IMR-90 (cell line): ENCODE results near the gene LAMB1. TPM values are rescaled to one million over a fixed set of nuclear protein-coding genes. Genes with fewer than 3 reads are reported as not detected.

Experiments
- ATAC-seq: fragments of 200-7000 bp; cut with Tn5 transposase; 2 replicates; pipeline ENCODE4 v1.9.1; 2020; ENCODE audit warnings: low read depth, mild to moderate bottlenecking, moderate library complexity
- BruUV-seq: library from RNA; stranded (reverse); fragments of 400-500 nt; replicated peaks from 2 replicates; lab custom pipeline; 2021; lab: Mats Ljungman, UMichigan
- CTCF ChIA-PET: fragments of 300-600 bp; formaldehyde crosslinking; extraction: SDS; loops from one replicate; lab custom pipeline; 2021; ENCODE audit warnings: antibody characterized with exemption; lab: Yijun Ruan, JAX
- POLR2A ChIA-PET: fragments of 300-600 bp; sonication (Branson Sonifier 250); formaldehyde crosslinking; loops from one replicate; lab custom pipeline; 2022; ENCODE audit warnings: antibody characterized with exemption; ENCODE audit not compliant: unreplicated experiment; lab: Charles Lee
- DNase-seq: peaks from one replicate; pipeline ENCODE4 v3.0.0; 2013
- H2AFZ ChIP-seq: replicated peaks from 2 replicates; pipeline ENCODE3; 2013; ENCODE audit warnings: low read length, mild to moderate bottlenecking; ENCODE audit not compliant: poor library complexity
- H2AK5ac ChIP-seq: 2 replicates; pipeline ENCODE4 v1.6.1; 2013; ENCODE audit warnings: low read depth, low read length, inconsistent platforms
- H2AK9ac ChIP-seq: replicated peaks from 2 replicates; pipeline ENCODE3; 2013; ENCODE audit warnings: mild to moderate bottlenecking, low read depth, low read length, moderate library complexity; ENCODE audit not compliant: poor library complexity
- H2BK120ac ChIP-seq: 2 replicates; pipeline ENCODE4 v1.6.1; 2013; ENCODE audit warnings: low read depth, low read length, inconsistent platforms
- H2BK15ac ChIP-seq: 3 replicates; pipeline ENCODE4 v1.6.1; 2013; ENCODE audit warnings: low read depth, low read length, inconsistent platforms
- H2BK20ac ChIP-seq: 2 replicates; pipeline ENCODE4 v1.6.1; 2013; ENCODE audit warnings: low read depth, mild to moderate bottlenecking, inconsistent platforms, low read length, moderate library complexity
- H2BK5ac ChIP-seq: 2 replicates; pipeline ENCODE4 v1.6.1; 2013; ENCODE audit warnings: mild to moderate bottlenecking, low read depth, low read length, inconsistent platforms; ENCODE audit not compliant: poor library complexity, severe bottlenecking
- H3K14ac ChIP-seq: replicated peaks from 2 replicates; pipeline ENCODE4 v1.6.1; 2013; ENCODE audit warnings: low read depth, low read length, inconsistent platforms
- H3K18ac ChIP-seq: 2 replicates; pipeline ENCODE4 v1.6.1; 2013; ENCODE audit warnings: low read depth, low read length, control low read depth
- H3K23ac ChIP-seq: 2 replicates; pipeline ENCODE4 v1.6.1; 2013; ENCODE audit warnings: low read depth, low read length, inconsistent platforms
- H3K27ac ChIP-seq: 2 replicates; pipeline ENCODE4 v1.5.1; 2013; ENCODE audit warnings: mild to moderate bottlenecking, control low read depth, low read length; ENCODE audit not compliant: insufficient read depth
- H3K27me3 ChIP-seq: 2 replicates; pipeline ENCODE4 v1.6.1; 2013; ENCODE audit warnings: low read length; ENCODE audit not compliant: control insufficient read depth, insufficient read depth
- H3K36me3 ChIP-seq: 2 replicates; pipeline ENCODE4 v1.6.1; 2013; ENCODE audit warnings: low read length, mixed read lengths; ENCODE audit not compliant: control insufficient read depth, insufficient read depth
- H3K4ac ChIP-seq: 2 replicates; pipeline ENCODE4 v1.6.1; 2013; ENCODE audit warnings: low read depth, low read length, inconsistent platforms
- H3K4me1 ChIP-seq: 2 replicates; pipeline ENCODE4 v1.6.1; 2013; ENCODE audit warnings: low read length, mixed read lengths; ENCODE audit not compliant: control insufficient read depth, insufficient read depth
- H3K4me2 ChIP-seq: 2 replicates; pipeline ENCODE4 v1.6.1; 2013; ENCODE audit warnings: low read depth, mild to moderate bottlenecking, control low read depth, low read length, moderate library complexity
- H3K4me3 ChIP-seq: 2 replicates; pipeline ENCODE4 v1.5.1; 2013; ENCODE audit warnings: low read depth, mild to moderate bottlenecking, control low read depth, low read length, moderate library complexity; ENCODE audit not compliant: insufficient read depth
- H3K56ac ChIP-seq: 2 replicates; pipeline ENCODE4 v1.6.1; 2013; ENCODE audit warnings: low read length, inconsistent platforms; ENCODE audit not compliant: insufficient read depth; ENCODE audit errors: extremely low read depth
- H3K79me1 ChIP-seq, 2 experiments: 2 replicates each; pipeline ENCODE4 v1.6.1; 2013; ENCODE audit warnings: low read length in 2 of 2, inconsistent platforms in 1 of 2, low read depth in 1 of 2
- H3K9ac ChIP-seq: 2 replicates; pipeline ENCODE4 v1.6.1; 2013; ENCODE audit warnings: low read depth, low read length, control low read depth
- H3K9me1 ChIP-seq: 2 replicates; pipeline ENCODE4 v1.6.1; 2013; ENCODE audit warnings: low read length, inconsistent platforms; ENCODE audit not compliant: insufficient read depth
- H3K9me3 ChIP-seq: 2 replicates; pipeline ENCODE4 v1.6.1; 2013; ENCODE audit warnings: low read length; ENCODE audit not compliant: control insufficient read depth, insufficient read depth
- H4K20me1 ChIP-seq: 2 replicates; pipeline ENCODE4 v1.6.1; 2013; ENCODE audit warnings: low read length, inconsistent platforms; ENCODE audit not compliant: insufficient read depth
- H4K5ac ChIP-seq: 2 replicates; pipeline ENCODE4 v1.6.1; 2013; ENCODE audit warnings: mild to moderate bottlenecking, low read depth, low read length, control low read depth
- H4K8ac ChIP-seq, 2 experiments: 2 replicates each; pipeline ENCODE4 v1.6.1; 2013; ENCODE audit warnings: low read depth in 2 of 2, low read length in 2 of 2, control low read depth in 1 of 2, inconsistent platforms in 1 of 2
- H4K91ac ChIP-seq: 2 replicates; pipeline ENCODE4 v1.6.1; 2013; ENCODE audit warnings: low read depth, low read length, inconsistent platforms; ENCODE audit not compliant: insufficient read depth
- MAFK ChIP-seq: IDR thresholded peaks from 2 replicates; pipeline ENCODE4 v1.6.1; 2012; ENCODE audit warnings: low read depth, low read length, improper control_type of control experiment
- WGBS, 2 experiments: methylation state at CpG; one replicate each; pipeline versions ENCODE4 v1.1.5 to v1.1.7; 2013; ENCODE audit warnings: missing lambda C conversion rate in 2 of 2; ENCODE audit not compliant: insufficient read length in 1 of 2; ENCODE audit errors: extremely low coverage in 2 of 2; 5-methylcytosine and 5-hydroxymethylcytosine counted together
- dilution Hi-C: fragments of 300-500 bp; cut with HindIII; formaldehyde crosslinking; loops from one replicate; pipeline ENCODE4 v1.14.3; 2018; ENCODE audit warnings: low sequenced_read_pairs; ENCODE audit not compliant: unreplicated experiment
- in situ Hi-C: fragments of 300-500 bp; cut with MboI; formaldehyde crosslinking; loops from 3 replicates; pipeline ENCODE4 v1.14.3; 2019; ENCODE audit warnings: low sequenced_read_pairs, inconsistent platforms, mixed read lengths
- intact Hi-C: fragments of 100-400 bp; cut with micrococcal nuclease; formaldehyde crosslinking; loops from 2 replicates; pipeline ENCODE4 v1.10.0; 2022
- polyA plus RNA-seq, 3 experiments: library from polyadenylated mRNA; depleted of rRNA; stranded (reverse); fragments of >200 nt; gene quantifications; 2 replicates each; pipeline ENCODE4 v1.2.3, GENCODE V29; 2012; ENCODE audit warnings: low replicate concordance in 1 of 3
- total RNA-seq: library from RNA; depleted of rRNA; stranded (reverse); fragments of >200 nt; gene quantifications from 2 replicates; pipeline ENCODE4 v1.2.3, GENCODE V29; 2012
- TF ChIP-seq, protein P1 (sequence below): conservative IDR thresholded peaks from 2 replicates; pipeline ENCODE4 v1.5.1; 2012; ENCODE audit warnings: mild to moderate bottlenecking, low read depth, low read length, improper control_type of control experiment

LAMB1 gene
- total and polyA plus RNA-seq, 2 of the 4 experiments (the other 2 are of a cell fraction): 114 to 117 TPM

DNA sequence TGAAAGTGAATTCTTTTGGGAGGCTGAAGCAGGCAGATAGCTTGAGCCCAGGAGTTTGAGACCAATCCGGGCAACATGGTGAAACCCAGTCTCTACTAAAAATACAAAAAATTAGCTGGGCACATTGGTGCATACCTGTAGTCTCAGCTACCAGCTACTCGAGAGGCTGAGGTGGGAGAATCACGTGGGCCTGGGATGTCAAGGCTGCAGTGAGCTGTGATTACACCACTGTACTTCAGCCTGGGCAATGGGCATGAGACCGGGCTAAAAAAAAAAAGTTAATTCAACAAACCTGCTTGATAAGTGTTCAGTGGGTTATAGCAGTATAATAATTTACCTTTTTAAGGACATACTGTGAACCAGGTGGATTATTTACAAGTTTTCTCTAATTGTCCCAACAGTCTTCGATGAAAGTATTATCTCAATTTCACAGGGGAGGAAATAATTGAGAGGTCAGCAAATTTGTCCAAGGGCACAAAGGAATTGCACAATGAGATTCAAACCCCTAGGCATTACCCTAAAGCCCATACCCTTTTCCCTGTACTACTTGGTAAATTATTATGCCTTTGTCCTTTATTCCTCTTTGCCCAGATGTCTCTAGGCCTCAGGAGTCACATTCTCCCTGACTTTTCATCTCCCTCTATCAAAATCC is 125.1 kb downstream of the LAMB1 start:
- DNase-seq: no peak
- Histone ChIP-seq H3K9me3 (no peaks in the 10 kb centered on the region), H2AK9ac (no peak overlapping the region), H4K91ac (no peak overlapping the region), H3K18ac (no peak overlapping the region), H3K4me2 (no peak overlapping the region), H2BK20ac (no peak overlapping the region), H4K20me1 (no peaks in the 10 kb centered on the region), H3K56ac (no peak overlapping the region), H3K27me3 (peaks cover 8% of the 10 kb centered on the region), H2BK15ac (no peak overlapping the region), H3K4ac (no peak overlapping the region), H4K5ac (no peak overlapping the region), H2BK5ac (no peak overlapping the region), H3K79me1 (no peaks in the 10 kb centered on the region), H4K8ac (no peak overlapping the region), H3K4me1 (no peaks in the 10 kb centered on the region), H2BK120ac (no peak overlapping the region), H3K27ac (no peak overlapping the region), H3K9me1 (no peaks in the 10 kb centered on the region), H3K36me3 (no peaks in the 10 kb centered on the region), H3K9ac (no peak overlapping the region), H3K4me3 (no peak overlapping the region), H3K23ac (no peak overlapping the region), H2AFZ (no peak overlapping the region), H2AK5ac (no peak overlapping the region), H3K14ac (no peak overlapping the region)
- no peak for ATAC-seq
- TF ChIP-seq, protein P1, sequence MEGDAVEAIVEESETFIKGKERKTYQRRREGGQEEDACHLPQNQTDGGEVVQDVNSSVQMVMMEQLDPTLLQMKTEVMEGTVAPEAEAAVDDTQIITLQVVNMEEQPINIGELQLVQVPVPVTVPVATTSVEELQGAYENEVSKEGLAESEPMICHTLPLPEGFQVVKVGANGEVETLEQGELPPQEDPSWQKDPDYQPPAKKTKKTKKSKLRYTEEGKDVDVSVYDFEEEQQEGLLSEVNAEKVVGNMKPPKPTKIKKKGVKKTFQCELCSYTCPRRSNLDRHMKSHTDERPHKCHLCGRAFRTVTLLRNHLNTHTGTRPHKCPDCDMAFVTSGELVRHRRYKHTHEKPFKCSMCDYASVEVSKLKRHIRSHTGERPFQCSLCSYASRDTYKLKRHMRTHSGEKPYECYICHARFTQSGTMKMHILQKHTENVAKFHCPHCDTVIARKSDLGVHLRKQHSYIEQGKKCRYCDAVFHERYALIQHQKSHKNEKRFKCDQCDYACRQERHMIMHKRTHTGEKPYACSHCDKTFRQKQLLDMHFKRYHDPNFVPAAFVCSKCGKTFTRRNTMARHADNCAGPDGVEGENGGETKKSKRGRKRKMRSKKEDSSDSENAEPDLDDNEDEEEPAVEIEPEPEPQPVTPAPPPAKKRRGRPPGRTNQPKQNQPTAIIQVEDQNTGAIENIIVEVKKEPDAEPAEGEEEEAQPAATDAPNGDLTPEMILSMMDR: no peak
- peak; percentile 51 for TF ChIP-seq MAFK
- ChIA-PET POLR2A (interaction anchor here (1.0 kb wide), 1 partner anchor 13 kb away, joined by 3 read pairs; the partner anchor contains the start of gene DLD), CTCF (interaction anchor here (0.6 kb wide), 1 partner anchor 135 kb away, joined by 3 read pairs; no protein-coding TSS in a partner anchor)
- BruUV-seq: no TSS peak
- dilution Hi-C loops: no loop called here
- in situ Hi-C loops: loop anchor here (10.0 kb wide), 1 partner anchor 133 kb away; the partner anchor contains the start of gene CBLL1
- WGBS, 2 experiments: no CpG with 5 or more reads among the region's 5 CpGs
- intact Hi-C loops: loop anchor here (10.0 kb wide), 1 partner anchor 673 kb away; no protein-coding TSS in a partner anchor
